ENCODE results near the gene SPTBN4.
A peak's percentile ranks its signal among the peaks of the same experiment; 100 is the strongest.

DNA sequence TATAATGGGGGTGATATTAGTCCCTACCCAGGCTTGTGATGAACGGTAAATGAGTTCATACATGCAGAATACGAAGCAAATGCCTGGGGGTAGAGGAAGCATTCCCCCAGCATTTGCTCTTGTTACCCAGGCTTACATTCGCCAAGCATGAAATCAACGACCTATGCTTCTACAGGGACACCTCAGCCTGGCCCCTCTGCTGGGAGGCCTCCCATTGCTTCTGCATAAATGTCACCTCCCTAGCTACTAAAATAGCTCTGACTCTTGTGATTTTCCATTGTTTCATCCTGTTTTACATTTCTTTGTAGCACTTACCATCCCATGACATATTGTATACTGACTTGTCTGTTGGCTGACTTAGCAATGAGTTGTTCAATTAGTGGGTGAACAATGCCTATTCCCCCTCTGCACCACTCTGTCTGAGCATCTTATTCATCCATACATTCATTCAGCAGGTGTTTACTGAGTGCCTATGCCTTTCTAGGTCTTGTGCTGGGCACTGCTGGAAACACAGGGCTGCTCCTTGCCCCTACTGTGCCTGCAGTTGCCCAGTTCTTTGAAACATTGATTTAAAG is 47.0 kb downstream of the SPTBN4 start:
- TF ChIP-seq, protein P1, sequence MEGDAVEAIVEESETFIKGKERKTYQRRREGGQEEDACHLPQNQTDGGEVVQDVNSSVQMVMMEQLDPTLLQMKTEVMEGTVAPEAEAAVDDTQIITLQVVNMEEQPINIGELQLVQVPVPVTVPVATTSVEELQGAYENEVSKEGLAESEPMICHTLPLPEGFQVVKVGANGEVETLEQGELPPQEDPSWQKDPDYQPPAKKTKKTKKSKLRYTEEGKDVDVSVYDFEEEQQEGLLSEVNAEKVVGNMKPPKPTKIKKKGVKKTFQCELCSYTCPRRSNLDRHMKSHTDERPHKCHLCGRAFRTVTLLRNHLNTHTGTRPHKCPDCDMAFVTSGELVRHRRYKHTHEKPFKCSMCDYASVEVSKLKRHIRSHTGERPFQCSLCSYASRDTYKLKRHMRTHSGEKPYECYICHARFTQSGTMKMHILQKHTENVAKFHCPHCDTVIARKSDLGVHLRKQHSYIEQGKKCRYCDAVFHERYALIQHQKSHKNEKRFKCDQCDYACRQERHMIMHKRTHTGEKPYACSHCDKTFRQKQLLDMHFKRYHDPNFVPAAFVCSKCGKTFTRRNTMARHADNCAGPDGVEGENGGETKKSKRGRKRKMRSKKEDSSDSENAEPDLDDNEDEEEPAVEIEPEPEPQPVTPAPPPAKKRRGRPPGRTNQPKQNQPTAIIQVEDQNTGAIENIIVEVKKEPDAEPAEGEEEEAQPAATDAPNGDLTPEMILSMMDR (IDR thresholded peaks at IDR 0.05; ENCODE audit: poor library complexity): no peak
- peak; percentile 43 for TF ChIP-seq EZH2 (IDR thresholded peaks at IDR 0.05; ENCODE audit: borderline replicate concordance)
